Measurements from ENCODE around the gene ROBO1. TPM values are rescaled to one million over a fixed set of nuclear protein-coding genes. Genes with fewer than 3 reads are reported as not detected.

ROBO1 gene
- total RNA-seq, 1 donor from 2014 or later, result 169 TPM

DNA sequence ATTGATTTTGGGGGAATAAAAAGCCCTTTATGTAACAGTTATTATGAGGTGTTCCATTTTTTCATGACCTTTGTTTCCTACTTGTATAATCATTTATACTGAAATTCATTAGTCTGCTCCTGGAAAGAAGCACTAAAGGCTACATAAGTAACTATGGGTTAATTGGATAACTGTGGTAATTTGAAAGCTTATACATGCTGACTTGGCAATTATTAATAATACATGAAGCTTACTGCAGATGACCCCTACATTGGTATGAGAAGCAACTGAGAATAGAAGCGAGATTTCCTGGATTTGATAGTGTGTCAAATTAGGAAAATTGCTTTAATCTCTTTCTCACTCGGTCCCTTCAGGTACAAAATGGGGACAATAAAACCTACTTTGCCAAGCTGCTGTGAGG is 658.0 kb downstream of the ROBO1 start:
- Histone ChIP-seq H3K9ac (no peak overlapping the region), H4K20me1 (ENCODE audit: low read depth) (no peaks in the 10 kb centered on the region), H3K4me3 (no peak overlapping the region), H3K4me2 (no peak overlapping the region), H3K4me1 (no peaks in the 10 kb centered on the region), H2AFZ (replicated peaks) (no peak overlapping the region), H3F3A (ENCODE audit: low read depth) (no peaks in the 10 kb centered on the region), H3K79me2 (ENCODE audit: low read depth) (no peaks in the 10 kb centered on the region), H3K9me3 (ENCODE audit: low read depth) (no peaks in the 10 kb centered on the region), H3K36me3 (no peaks in the 10 kb centered on the region), H3K27me3 (no peaks in the 10 kb centered on the region), H3K27ac (no peak overlapping the region)
- H3K4me3 Mint-ChIP-seq, result no peak overlapping the region
- no peak overlapping the region for H3K27ac Mint-ChIP-seq
- TF ChIP-seq EZH2 (IDR thresholded peaks at IDR 0.05) (no peak), EZH2phosphoT487 (IDR thresholded peaks at IDR 0.05) (no peak)
- TF ChIP-seq, protein P1, sequence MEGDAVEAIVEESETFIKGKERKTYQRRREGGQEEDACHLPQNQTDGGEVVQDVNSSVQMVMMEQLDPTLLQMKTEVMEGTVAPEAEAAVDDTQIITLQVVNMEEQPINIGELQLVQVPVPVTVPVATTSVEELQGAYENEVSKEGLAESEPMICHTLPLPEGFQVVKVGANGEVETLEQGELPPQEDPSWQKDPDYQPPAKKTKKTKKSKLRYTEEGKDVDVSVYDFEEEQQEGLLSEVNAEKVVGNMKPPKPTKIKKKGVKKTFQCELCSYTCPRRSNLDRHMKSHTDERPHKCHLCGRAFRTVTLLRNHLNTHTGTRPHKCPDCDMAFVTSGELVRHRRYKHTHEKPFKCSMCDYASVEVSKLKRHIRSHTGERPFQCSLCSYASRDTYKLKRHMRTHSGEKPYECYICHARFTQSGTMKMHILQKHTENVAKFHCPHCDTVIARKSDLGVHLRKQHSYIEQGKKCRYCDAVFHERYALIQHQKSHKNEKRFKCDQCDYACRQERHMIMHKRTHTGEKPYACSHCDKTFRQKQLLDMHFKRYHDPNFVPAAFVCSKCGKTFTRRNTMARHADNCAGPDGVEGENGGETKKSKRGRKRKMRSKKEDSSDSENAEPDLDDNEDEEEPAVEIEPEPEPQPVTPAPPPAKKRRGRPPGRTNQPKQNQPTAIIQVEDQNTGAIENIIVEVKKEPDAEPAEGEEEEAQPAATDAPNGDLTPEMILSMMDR (IDR thresholded peaks at IDR 0.05), result no peak
- no peaks in the 10 kb centered on the region for H3K4me1 Mint-ChIP-seq
- H3K36me3 Mint-ChIP-seq, result no peaks in the 10 kb centered on the region
- DNase-seq (ENCODE audit: low spot score), result no peak
- peaks cover 2% of the 10 kb centered on the region for H3K27me3 Mint-ChIP-seq (ENCODE audit: insufficient read depth, low read depth)
- no peaks in the 10 kb centered on the region for H3K9me3 Mint-ChIP-seq

DNA sequence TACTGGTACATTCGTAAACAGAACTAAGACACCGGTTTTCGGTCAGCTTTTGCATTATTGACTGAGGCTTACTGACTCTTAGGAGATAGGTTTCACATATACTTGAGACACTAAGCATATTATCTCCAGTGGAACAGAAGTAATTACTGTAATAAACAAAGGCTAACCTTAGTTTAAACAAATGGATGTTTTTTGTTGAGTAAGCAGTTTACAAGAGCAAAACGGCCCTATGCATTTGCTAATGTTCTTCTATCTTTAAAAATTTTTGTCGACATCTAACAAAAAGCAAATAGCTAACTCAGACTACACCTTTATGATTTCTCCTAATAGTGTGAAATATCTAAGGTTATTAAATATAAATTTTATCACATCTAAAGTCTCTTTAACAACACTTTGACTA is 664.5 kb downstream of the ROBO1 start:
- H3K27ac Mint-ChIP-seq, result no peak overlapping the region
- no peaks in the 10 kb centered on the region for H3K36me3 ChIP-seq
- TF ChIP-seq EZH2 (IDR thresholded peaks at IDR 0.05), result no peak
- TF ChIP-seq, protein P1 (IDR thresholded peaks at IDR 0.05), result no peak
- TF ChIP-seq EZH2phosphoT487 (IDR thresholded peaks at IDR 0.05), result no peak

DNA sequence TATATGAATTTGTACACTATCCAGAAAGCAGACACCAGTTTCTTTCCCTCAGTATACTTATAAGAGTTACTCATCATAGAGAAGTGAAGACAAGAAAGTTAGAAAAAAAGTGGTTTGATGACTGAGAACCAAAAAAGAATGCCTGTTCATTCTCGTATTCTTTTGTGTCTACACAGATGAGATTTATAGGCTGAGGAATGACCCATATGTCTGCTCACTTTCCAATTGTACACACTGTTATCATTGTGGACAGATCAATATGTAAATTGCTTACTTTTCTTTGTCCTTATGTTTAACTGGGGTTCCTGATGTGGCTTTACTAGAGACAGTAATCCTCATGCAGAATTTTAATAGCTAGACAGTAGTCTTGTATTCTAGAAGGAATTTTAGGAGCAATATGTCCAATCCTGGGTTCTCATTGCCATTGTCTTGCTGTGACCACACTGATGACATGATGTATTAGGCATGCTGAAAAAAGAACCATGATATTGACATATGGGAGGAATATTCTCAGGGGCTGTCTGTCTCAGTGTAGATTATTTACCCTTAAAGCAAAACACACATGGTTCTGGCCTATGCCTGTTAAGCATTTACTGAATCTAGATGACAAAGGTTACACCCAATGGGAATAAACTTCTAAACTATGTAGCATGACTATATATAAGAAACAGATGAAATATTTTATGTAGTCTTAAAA is 669.7 kb downstream of the ROBO1 start:
- no peak overlapping the region for H3K4me2 ChIP-seq
- TF ChIP-seq EZH2phosphoT487 (IDR thresholded peaks at IDR 0.05) (no peak), EZH2 (IDR thresholded peaks at IDR 0.05) (no peak)
- TF ChIP-seq, protein P1 (IDR thresholded peaks at IDR 0.05), result no peak
- no peak overlapping the region for H3K4me3 ChIP-seq
- Mint-ChIP-seq H3K36me3 (no peaks in the 10 kb centered on the region), H3K4me3 (no peak overlapping the region), H3K27me3 (ENCODE audit: insufficient read depth, low read depth) (no peaks in the 10 kb centered on the region), H3K9me3 (no peaks in the 10 kb centered on the region), H3K27ac (no peak overlapping the region), H3K4me1 (no peaks in the 10 kb centered on the region)
- H3K4me1 ChIP-seq, result peaks cover 7% of the 10 kb centered on the region
- H3K79me2 ChIP-seq (ENCODE audit: low read depth), result no peaks in the 10 kb centered on the region
- no peaks in the 10 kb centered on the region for H3F3A ChIP-seq (ENCODE audit: low read depth)
- no peak overlapping the region for H3K27ac ChIP-seq
- H4K20me1 ChIP-seq (ENCODE audit: low read depth), result no peaks in the 10 kb centered on the region
- no peaks in the 10 kb centered on the region for H3K9me3 ChIP-seq (ENCODE audit: low read depth)
- no peak overlapping the region for H3K9ac ChIP-seq
- no peak for DNase-seq (ENCODE audit: low spot score)
- no peaks in the 10 kb centered on the region for H3K36me3 ChIP-seq
- no peaks in the 10 kb centered on the region for H3K27me3 ChIP-seq
- no peak overlapping the region for H2AFZ ChIP-seq (replicated peaks)

More for the DNA sequence above, 664.5 kb downstream of the ROBO1 start:
- peaks cover 7% of the 10 kb centered on the region for H3K4me1 ChIP-seq
- H4K20me1 ChIP-seq (ENCODE audit: low read depth), result no peaks in the 10 kb centered on the region
- Mint-ChIP-seq H3K9me3 (no peaks in the 10 kb centered on the region), H3K4me1 (no peaks in the 10 kb centered on the region), H3K36me3 (no peaks in the 10 kb centered on the region), H3K4me3 (no peak overlapping the region), H3K27me3 (ENCODE audit: insufficient read depth, low read depth) (no peaks in the 10 kb centered on the region)
- H3K4me2 ChIP-seq, result no peak overlapping the region
- H2AFZ ChIP-seq (replicated peaks), result no peak overlapping the region
- no peaks in the 10 kb centered on the region for H3F3A ChIP-seq (ENCODE audit: low read depth)
- DNase-seq (ENCODE audit: low spot score), result no peak
- H3K79me2 ChIP-seq (ENCODE audit: low read depth), result no peaks in the 10 kb centered on the region
- no peak overlapping the region for H3K9ac ChIP-seq
- H3K9me3 ChIP-seq (ENCODE audit: low read depth), result no peaks in the 10 kb centered on the region
- no peak overlapping the region for H3K27ac ChIP-seq
- no peak overlapping the region for H3K4me3 ChIP-seq
- H3K27me3 ChIP-seq, result no peaks in the 10 kb centered on the region
